ENCODE data around the gene RXRA.

DNA sequence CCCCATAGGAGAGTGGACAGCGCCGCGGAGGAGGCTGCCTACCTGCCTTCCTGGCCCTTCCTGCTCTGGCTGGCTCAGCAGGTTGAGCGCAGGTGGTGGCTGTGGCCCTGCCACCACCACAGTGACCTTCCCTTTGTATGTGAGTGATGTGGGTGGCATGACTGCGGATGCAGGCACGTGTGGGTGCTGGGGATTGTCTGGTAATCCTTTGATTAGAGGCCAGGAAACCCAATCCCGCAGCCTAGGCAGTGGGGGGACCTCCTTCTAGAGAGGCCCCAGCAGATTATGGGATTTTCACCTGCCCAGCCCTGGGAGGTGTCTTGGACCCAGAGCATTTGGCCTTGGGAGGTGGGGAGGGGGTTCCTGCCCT is 16.5 kb downstream of the RXRA start:
- TF ChIP-seq, protein P1, sequence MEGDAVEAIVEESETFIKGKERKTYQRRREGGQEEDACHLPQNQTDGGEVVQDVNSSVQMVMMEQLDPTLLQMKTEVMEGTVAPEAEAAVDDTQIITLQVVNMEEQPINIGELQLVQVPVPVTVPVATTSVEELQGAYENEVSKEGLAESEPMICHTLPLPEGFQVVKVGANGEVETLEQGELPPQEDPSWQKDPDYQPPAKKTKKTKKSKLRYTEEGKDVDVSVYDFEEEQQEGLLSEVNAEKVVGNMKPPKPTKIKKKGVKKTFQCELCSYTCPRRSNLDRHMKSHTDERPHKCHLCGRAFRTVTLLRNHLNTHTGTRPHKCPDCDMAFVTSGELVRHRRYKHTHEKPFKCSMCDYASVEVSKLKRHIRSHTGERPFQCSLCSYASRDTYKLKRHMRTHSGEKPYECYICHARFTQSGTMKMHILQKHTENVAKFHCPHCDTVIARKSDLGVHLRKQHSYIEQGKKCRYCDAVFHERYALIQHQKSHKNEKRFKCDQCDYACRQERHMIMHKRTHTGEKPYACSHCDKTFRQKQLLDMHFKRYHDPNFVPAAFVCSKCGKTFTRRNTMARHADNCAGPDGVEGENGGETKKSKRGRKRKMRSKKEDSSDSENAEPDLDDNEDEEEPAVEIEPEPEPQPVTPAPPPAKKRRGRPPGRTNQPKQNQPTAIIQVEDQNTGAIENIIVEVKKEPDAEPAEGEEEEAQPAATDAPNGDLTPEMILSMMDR (IDR thresholded peaks at IDR 0.05; ENCODE audit: insufficient read depth, low read length): no peak
- TF ChIP-seq POLR2AphosphoS5 (IDR thresholded peaks at IDR 0.05; ENCODE audit: low read depth) (no peak), SPI1 (IDR thresholded peaks at IDR 0.05; ENCODE audit: borderline replicate concordance, low read depth) (no peak), GABPA (IDR thresholded peaks at IDR 0.05; ENCODE audit: low read depth) (no peak)
- TF ChIP-seq, protein P2, sequence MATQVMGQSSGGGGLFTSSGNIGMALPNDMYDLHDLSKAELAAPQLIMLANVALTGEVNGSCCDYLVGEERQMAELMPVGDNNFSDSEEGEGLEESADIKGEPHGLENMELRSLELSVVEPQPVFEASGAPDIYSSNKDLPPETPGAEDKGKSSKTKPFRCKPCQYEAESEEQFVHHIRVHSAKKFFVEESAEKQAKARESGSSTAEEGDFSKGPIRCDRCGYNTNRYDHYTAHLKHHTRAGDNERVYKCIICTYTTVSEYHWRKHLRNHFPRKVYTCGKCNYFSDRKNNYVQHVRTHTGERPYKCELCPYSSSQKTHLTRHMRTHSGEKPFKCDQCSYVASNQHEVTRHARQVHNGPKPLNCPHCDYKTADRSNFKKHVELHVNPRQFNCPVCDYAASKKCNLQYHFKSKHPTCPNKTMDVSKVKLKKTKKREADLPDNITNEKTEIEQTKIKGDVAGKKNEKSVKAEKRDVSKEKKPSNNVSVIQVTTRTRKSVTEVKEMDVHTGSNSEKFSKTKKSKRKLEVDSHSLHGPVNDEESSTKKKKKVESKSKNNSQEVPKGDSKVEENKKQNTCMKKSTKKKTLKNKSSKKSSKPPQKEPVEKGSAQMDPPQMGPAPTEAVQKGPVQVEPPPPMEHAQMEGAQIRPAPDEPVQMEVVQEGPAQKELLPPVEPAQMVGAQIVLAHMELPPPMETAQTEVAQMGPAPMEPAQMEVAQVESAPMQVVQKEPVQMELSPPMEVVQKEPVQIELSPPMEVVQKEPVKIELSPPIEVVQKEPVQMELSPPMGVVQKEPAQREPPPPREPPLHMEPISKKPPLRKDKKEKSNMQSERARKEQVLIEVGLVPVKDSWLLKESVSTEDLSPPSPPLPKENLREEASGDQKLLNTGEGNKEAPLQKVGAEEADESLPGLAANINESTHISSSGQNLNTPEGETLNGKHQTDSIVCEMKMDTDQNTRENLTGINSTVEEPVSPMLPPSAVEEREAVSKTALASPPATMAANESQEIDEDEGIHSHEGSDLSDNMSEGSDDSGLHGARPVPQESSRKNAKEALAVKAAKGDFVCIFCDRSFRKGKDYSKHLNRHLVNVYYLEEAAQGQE (IDR thresholded peaks at IDR 0.05; ENCODE audit: insufficient replicate concordance, low read depth): no peak
